CD4-positive, alpha-beta T cell treated with Interleukin-15 for 4 hours (primary cell): ENCODE results near the gene UPP2.

Source experiments
- DNase-seq: peaks from one replicate; pipeline ENCODE4 v3.0.0-alpha.2; 2020; ENCODE audit warnings: low spot score

Gene UPP2

DNA sequence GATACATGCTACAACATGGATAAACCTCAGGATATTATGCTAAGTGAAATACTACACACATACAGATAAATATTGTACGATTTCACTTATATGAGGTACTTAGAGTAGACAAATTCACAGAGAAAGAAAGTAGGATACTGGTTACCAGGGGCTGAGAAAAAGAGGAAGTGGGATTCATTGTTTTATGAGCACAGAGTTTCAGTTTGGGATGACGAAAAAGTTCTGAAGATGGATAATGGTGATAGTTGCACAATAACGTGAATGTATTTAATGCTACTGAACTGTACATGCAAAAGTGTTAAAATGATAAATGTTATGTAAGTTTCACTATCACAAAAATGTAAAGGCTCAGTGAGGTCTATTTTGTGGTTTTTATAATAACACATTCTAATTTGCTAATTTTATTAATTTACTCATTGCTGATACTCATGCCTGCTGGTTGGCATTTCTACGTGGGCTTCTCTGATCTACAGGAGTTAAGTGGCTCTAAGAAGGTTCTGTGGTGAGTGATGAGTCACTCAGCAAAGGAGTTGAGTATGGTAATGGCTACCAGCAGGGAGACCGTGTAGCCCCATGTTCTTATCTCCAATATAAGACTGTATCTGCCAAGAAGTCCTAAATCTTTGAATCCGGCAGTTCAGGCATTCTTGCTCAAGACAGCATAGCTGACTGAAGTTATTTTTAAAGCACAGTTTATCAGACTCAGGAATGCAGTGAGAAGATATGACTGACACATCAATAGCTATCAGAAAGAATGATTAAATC lies 41.1 kb downstream of the UPP2 start:
- no peak for DNase-seq

GRCh38 chr2:158143703-158144360 lies 42.2 kb downstream of the UPP2 start:
- DNase-seq: no peak

- no peak for DNase-seq
These were observed 43.4 kb downstream of the UPP2 start for GRCh38 chr2:158144914-158145625.

DNA sequence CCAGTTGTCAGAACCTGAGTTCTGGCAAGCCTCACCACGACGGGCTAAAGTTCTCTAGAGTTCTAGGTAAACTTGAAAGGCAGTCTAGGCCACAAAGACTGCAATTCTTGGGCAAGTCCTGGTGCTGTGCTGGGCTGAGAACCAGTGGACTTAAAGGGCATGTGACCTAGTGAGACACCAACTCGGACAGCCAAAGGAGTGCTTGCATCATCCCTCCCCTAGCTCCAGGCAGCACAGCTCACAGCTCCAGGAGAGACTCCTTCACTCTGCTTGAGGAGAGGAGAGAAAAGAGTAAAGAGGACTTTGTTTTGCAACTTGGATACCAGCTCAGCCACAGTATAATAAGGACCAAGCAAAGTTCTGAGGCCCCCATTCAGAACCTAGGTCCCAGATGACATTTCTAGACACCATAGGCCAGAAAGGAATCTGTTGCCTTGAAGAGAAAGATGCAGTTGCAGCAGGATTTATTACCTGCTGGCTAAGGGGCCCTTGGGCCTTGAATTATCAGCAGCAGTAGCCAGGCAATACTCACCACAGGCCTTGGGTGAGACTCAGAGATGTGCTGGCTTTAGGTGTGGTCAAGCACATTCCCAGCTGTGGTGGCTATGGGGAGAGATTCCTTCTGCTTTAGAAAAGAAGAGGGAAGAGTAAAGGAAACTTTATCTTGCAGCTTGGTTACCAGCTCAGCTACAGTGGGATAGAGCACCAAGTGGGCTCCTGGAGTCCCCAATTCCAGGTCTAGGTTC lies 51.8 kb downstream of the UPP2 start:
- DNase-seq: no peak

GRCh38 chr2:158154596-158154995 lies 52.9 kb downstream of the UPP2 start:
- no peak for DNase-seq

DNA sequence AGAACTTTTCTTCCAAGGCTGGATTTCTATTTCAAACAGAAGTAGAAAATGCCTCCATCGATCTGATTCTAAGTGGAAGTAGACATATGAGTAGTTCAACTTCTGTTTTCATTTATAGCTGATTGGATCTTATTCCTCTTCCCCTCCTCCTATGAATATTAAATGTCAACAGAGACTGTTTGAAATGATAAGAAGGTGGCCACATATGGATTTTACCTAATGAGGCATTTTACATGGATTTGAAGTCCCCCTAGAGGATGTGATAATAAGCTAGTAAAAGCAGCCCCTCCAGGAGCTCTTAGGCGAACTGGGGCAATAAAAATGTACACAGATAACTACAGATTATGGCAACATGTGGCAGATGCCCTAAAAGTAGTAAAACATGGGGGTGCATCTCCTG lies 71.0 kb downstream of the UPP2 start:
- no peak for DNase-seq

- DNase-seq: no peak
These were observed 72.8 kb downstream of the UPP2 start for GRCh38 chr2:158174495-158174894.

DNA sequence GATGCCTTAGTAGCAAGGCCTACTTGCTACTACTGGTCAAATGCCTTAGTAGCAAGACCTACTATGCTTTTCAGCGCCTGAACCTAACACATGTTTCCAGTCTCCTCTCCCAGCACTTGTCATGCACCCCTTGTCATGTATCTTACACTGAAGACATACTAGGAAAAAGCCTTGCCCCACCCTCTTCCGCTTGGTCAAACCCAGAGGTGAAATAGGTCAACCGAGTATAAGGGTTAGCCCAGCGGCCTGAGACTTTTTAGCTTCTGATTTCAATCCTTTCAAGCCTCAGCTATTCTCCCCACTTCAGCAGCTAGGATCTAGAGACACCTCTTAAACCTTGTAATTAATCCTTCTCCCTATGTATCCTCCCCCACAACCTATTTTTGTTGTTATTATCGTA lies 73.3 kb downstream of the UPP2 start:
- no peak for DNase-seq

GRCh38 chr2:158178646-158179045 lies 77.0 kb downstream of the UPP2 start:
- DNase-seq: no peak

GRCh38 chr2:158179660-158180059 lies 78.0 kb downstream of the UPP2 start:
- DNase-seq: no peak

- no peak for DNase-seq
These were observed 79.5 kb downstream of the UPP2 start for GRCh38 chr2:158181171-158181570.

GRCh38 chr2:158182676-158183295 lies 81.1 kb downstream of the UPP2 start:
- no peak for DNase-seq

GRCh38 chr2:158184001-158184400 lies 82.3 kb downstream of the UPP2 start:
- no peak for DNase-seq

DNA sequence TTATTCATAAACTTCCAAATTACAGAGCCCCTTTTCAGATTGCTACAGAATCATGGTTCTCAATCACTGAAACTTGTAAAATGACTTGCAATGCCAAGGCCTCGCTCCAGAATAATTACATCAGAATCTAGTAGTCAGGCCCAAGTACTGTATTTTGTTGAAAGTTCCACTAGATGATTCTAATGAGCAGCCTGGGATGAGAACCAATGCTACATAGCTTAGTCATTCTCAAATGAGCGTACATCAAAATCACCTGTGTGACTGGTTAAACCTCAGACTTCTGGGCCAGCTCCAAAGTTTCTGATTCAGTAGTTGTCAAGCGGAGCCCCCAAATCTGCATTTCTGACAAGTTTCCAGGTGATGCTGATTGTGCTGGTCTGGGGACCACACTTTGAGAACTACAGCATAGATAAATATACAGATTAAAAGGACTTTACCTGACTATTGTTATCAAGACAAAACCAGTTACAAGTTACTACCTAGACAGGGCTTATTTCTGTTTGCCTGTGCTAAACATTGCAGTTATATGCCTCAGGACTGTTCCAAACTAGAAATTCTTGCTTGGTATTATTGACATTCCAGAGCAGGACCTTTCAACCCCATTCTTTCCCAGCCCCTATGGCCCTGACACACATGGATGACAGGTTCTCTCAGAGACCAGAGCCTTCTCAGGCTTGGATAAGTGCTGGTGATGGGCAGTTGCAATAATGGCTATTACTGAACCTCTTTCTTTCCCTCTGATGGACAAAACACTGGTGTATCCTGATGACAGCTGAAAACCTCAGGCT lies 83.1 kb downstream of the UPP2 start:
- DNase-seq: no peak
